GM12874 (cell line): Measurements from ENCODE around the gene NCOA5.
A peak's percentile ranks its signal among the peaks of the same experiment; 100 is the strongest.

Source experiments
- TF ChIP-seq, protein P1 (sequence below): IDR thresholded peaks from 2 replicates; pipeline ENCODE4 v1.5.1; 2011; ENCODE audit warnings: low read depth, mild to moderate bottlenecking, control low read depth, low read length, moderate library complexity; ENCODE audit not compliant: insufficient read depth

NCOA5 gene

DNA sequence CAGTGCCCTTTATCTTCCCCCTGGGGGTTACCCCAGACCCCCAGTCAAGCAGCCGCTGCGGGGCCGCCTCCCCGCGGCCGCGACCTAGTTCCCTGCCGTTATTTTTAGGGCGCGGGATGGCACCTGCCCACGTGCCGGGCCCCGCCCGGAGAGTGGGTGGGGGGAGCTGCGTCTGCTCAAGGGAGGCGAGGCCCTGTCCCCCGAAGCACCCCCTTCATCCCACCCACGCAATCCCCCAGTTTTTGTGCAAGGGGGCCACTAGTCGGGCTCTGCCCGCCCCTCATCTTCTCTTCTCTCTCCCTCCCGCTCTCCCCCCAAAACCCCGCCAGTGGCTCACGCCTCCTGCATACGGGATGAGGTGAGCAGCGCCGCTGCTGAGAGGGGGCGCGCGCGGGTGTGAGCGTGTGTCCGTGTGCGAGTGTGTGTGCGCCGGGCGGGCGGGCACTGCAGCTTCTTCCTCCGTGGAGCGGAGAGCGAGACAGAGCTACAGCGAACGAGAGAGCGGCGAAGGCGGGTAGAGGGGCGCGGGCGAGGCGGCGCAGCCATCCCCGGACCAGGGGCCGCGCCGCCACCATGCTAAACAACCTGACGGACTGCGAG is 60.9 kb downstream of the NCOA5 start, which contains the start of gene SLC12A5:
TSS of gene SLC12A5 (plus strand) at position 444 of the 600 bp plus-strand sequence. CDS start at position 574, 130 bp downstream.
- TF ChIP-seq, protein P1, sequence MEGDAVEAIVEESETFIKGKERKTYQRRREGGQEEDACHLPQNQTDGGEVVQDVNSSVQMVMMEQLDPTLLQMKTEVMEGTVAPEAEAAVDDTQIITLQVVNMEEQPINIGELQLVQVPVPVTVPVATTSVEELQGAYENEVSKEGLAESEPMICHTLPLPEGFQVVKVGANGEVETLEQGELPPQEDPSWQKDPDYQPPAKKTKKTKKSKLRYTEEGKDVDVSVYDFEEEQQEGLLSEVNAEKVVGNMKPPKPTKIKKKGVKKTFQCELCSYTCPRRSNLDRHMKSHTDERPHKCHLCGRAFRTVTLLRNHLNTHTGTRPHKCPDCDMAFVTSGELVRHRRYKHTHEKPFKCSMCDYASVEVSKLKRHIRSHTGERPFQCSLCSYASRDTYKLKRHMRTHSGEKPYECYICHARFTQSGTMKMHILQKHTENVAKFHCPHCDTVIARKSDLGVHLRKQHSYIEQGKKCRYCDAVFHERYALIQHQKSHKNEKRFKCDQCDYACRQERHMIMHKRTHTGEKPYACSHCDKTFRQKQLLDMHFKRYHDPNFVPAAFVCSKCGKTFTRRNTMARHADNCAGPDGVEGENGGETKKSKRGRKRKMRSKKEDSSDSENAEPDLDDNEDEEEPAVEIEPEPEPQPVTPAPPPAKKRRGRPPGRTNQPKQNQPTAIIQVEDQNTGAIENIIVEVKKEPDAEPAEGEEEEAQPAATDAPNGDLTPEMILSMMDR: no peak

DNA sequence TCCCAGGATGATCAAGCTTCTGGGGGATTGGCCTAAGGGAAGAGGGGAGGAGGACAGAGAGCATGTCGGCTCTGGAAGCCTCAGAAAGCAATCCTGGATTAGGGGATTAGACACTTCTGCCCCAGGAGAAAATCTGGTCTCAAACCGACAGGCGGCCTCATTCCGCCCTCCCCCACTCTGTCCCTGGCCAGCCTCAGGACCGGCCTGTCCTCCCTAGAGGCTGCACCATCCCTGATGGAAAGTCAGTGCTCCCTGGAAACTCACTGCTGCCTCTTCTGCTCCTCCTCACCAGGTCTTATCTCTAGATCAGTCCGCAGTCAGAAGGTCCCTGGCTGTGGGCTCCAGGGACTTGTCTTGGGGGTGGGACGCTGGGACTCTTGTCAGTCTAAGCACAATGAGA is 61.7 kb downstream of the NCOA5 start:
- TF ChIP-seq, protein P1: no peak

DNA sequence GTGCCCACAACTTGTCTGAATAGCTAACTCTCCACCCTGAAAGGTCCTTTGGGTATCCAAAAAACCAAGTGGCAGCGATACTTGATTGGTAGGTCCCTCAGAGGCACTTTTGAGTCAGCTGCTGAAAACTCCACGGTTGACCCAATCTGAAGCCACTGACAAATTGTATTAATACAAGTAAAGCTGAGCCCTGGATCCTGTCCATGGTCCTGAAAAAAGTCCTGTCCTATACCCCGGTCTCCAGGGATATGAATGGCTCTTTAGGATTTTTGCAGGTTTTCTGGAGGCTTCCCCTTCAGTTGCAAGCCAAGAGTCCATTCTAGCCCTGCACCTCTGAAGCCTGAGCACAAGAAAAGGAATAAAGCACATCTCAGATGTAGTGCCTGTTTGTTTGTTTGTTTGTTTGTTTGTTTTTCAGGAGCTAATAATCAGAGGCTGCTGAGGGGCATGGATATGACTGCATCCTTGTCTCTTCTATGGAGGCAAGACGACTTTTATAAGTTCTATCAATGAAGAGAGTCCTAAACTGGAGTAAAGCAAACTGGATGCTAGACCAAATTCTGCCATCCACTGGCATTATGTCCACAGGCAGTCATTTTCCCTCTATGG is 62.4 kb downstream of the NCOA5 start:
- TF ChIP-seq, protein P1: no peak

DNA sequence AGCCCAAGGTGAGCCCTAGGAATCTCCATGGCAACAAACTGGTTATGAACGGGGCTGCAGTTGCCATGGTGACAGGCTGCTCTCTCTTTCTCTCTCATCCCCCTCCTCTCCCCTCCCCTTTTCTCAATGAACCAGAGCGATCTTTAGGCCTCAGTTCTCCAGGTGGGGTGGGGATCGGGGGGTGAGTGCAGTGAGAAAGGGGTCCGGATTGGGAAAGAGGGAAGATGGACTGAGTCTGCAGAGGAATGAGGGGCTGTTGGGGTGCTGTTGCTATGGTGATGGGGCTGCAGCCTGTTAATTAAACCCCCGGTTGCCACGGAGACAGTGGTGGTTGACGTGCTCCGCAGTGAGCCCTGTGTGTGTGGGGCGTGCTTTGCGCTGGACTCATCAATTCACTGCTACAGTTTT is 64.4 kb downstream of the NCOA5 start:
- TF ChIP-seq, protein P1: no peak

DNA sequence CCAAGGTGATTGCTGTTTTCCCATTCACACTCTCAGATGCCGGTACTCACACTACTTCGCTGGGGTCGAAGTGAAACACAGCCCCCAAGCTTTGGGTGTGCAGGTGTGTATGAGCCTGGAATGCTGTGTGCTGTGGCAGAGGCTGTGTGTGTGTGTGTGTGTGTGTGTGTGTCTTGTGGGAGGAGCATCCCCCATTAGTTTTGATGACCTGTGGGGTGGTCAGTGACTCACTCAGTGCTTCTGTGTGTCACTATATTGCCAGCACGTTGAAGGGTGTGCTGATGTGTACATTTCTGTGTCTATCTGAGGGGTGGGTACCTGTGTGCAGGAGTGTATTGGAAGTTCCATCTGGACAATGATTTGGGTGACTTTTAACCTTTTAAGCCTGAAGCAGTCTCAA is 65.8 kb downstream of the NCOA5 start:
- TF ChIP-seq, protein P1: no peak

DNA sequence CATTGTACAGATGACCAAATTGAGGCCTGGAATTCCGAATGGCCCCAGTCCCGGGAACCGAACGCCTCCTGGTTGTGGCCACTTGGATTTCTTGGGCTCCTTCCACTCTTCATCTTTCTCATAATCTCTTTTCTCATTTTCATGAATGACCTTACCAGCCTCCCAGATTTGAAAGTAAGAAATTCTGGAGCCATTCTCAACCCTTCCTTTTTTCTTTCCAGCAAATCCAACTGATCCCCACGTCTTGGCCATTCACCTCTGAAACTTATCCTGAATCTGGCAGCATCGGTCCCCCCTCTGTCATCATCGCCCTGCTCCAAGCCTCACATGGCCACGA is 66.6 kb downstream of the NCOA5 start:
- TF ChIP-seq, protein P1: no peak

DNA sequence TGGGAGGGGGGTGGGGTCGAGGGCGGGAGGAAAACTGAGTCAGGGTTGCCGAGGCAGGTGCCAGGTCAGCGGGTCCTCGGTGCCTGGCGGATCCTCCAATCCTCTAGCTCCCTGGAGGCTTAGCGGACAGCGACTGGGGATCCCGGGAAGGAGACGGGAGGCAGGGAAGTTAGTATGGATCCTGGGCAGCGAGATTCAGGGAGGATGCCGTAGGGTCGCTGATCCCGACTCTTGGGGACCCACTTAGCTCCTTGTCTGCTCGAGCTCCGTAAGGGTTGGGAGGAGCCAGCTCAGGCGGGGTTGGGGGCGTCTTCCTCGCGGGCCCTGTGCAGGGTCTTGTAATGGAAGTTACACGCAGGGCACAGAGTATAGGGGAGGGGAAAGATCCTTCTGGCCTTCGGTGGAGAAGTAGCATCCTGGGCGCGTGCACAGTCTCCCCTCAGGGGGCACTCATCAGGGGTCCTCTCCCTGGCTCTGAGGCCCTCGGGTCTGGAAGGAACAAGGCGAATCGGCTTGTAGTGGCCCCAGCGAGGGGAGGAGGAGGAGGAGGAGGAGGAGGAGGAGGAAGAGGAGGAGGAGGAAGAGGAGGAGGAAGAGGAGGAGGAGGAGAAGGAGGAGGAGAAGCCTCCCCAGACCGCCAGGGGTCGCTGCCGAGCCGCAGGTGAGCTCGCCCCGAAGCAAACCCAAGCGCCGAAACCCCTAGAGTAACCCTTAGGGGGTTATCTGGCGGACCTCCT is 67.2 kb downstream of the NCOA5 start:
- TF ChIP-seq, protein P1: peak; percentile 94
